ENCODE results near the gene ZNF620. TPM values are rescaled to one million over a fixed set of nuclear protein-coding genes. Genes with fewer than 3 reads are reported as not detected.

ZNF620 gene
- total RNA-seq, 4 donors from 2014 or later: 2.6 to 8.0 (median 4.3) TPM; not detected in 1

- Histone ChIP-seq H3K4me3 (no peak overlapping the region), H3K36me3 (no peaks in the 10 kb centered on the region), H3K9me3 (no peaks in the 10 kb centered on the region), H3K27ac (no peak overlapping the region), H3K27me3 (no peaks in the 10 kb centered on the region), H3K4me1 (no peaks in the 10 kb centered on the region)
- TF ChIP-seq EP300 (IDR thresholded peaks at IDR 0.05; ENCODE audit: low read depth): no peak
- no peak for TF ChIP-seq CTCF (IDR thresholded peaks at IDR 0.05)
- TF ChIP-seq POLR2AphosphoS5 (IDR thresholded peaks at IDR 0.05): no peak
- no peak for TF ChIP-seq POLR2A (IDR thresholded peaks at IDR 0.05)
- intact Hi-C loops (cut with DNase I; ENCODE audit: low total_unique reads) (no loop called here), in situ Hi-C loops (cut with MboI; ENCODE audit: low pct_ligation_motif_present in 1 of 4, low pct_unique_long_range_greater_than_20kb in 1 of 4, low sequenced_read_pairs in 3 of 4) (no loop called here)
- no peak for DNase-seq
- 76 to 88% methylated on average over 4 of the region's 4 CpGs for WGBS, 2 donors (ENCODE audit: low coverage in 1 of 2)
These were observed 35.1 kb upstream of the ZNF620 start for GRCh38 chr3:40470701-40471100.

GRCh38 chr3:40476478-40477470 lies 29.1 kb upstream of the ZNF620 start, which contains the start of gene ZNF619:
Gene ZNF619, plus strand, starts transcription at chr3:40477122. Its CDS starts 858 bp downstream, at chr3:40477980.
- Histone ChIP-seq H3K27me3 (no peaks in the 10 kb centered on the region), H3K27ac (peak within 1 kb of the TSS; percentile 66 to 84 (median 80)), H3K36me3 (peaks cover 0 to 6% (median 3%) of the 10 kb centered on the region in 4 donors), H3K4me3 (peak within 1 kb of the TSS; percentile 62 to 95 (median 90)), H3K9me3 (no peaks in the 10 kb centered on the region), H3K4me1 (peaks cover 0 to 14% (median 8%) of the 10 kb centered on the region in 4 donors)
- DNase-seq: peak; percentile 79
- TF ChIP-seq POLR2A (IDR thresholded peaks at IDR 0.05) (peak; percentile 49), CTCF (IDR thresholded peaks at IDR 0.05) (no peak), POLR2AphosphoS5 (IDR thresholded peaks at IDR 0.05) (peak in 1 of 3 donors; percentile 21), EP300 (IDR thresholded peaks at IDR 0.05; ENCODE audit: low read depth) (no peak)
- in situ Hi-C loops (cut with MboI; ENCODE audit: low pct_ligation_motif_present in 1 of 4, low pct_unique_long_range_greater_than_20kb in 1 of 4, low sequenced_read_pairs in 3 of 4): no loop called here
- intact Hi-C loops (cut with DNase I; ENCODE audit: low total_unique reads): no loop called here
- WGBS, 2 donors (ENCODE audit: low coverage in 1 of 2): 6 to 12% methylated on average over 19 to 48 of the region's 48 CpGs

GRCh38 chr3:40477666-40478065 lies 28.2 kb upstream of the ZNF620 start:
- in situ Hi-C loops (cut with MboI; ENCODE audit: low pct_ligation_motif_present in 1 of 4, low pct_unique_long_range_greater_than_20kb in 1 of 4, low sequenced_read_pairs in 3 of 4): no loop called here
- TF ChIP-seq POLR2A (IDR thresholded peaks at IDR 0.05): no peak
- no peak for TF ChIP-seq EP300 (IDR thresholded peaks at IDR 0.05; ENCODE audit: low read depth)
- TF ChIP-seq CTCF (IDR thresholded peaks at IDR 0.05): no peak
- no peak for TF ChIP-seq POLR2AphosphoS5 (IDR thresholded peaks at IDR 0.05)
- intact Hi-C loops (cut with DNase I; ENCODE audit: low total_unique reads): no loop called here
- 0 to 42% methylated on average over 1 to 4 of the region's 4 CpGs for WGBS, 2 donors (ENCODE audit: low coverage in 1 of 2)
- H3K27me3 ChIP-seq: no peaks in the 10 kb centered on the region
- no peaks in the 10 kb centered on the region for H3K9me3 ChIP-seq
- H3K4me3 ChIP-seq: peak overlapping the region in 3 of 4 donors; percentile 62 to 95 (median 93)
- DNase-seq: no peak
- H3K27ac ChIP-seq: peak overlapping the region in 2 of 4 donors; percentile 83 to 84
- peaks cover 0 to 12% (median 3%) of the 10 kb centered on the region in 4 donors for H3K36me3 ChIP-seq
- H3K4me1 ChIP-seq: peaks cover 0 to 14% (median 8%) of the 10 kb centered on the region in 4 donors

- intact Hi-C loops (cut with DNase I; ENCODE audit: low total_unique reads) (no loop called here), in situ Hi-C loops (cut with MboI; ENCODE audit: low pct_ligation_motif_present in 1 of 4, low pct_unique_long_range_greater_than_20kb in 1 of 4, low sequenced_read_pairs in 3 of 4) (no loop called here)
- H3K4me1 ChIP-seq: no peaks in the 10 kb centered on the region
- H3K36me3 ChIP-seq: peaks cover 0 to 40% (median 19%) of the 10 kb centered on the region in 4 donors
- peaks cover 13 to 22% of the 10 kb centered on the region in 2 donors for H3K9me3 ChIP-seq
- H3K4me3 ChIP-seq: no peak overlapping the region
- no peaks in the 10 kb centered on the region for H3K27me3 ChIP-seq
- TF ChIP-seq CTCF (IDR thresholded peaks at IDR 0.05): no peak
- no peak for TF ChIP-seq POLR2A (IDR thresholded peaks at IDR 0.05)
- TF ChIP-seq EP300 (IDR thresholded peaks at IDR 0.05; ENCODE audit: low read depth): no peak
- no peak for TF ChIP-seq POLR2AphosphoS5 (IDR thresholded peaks at IDR 0.05)
- DNase-seq: no peak
- 96 to 100% methylated on average over 1 to 3 of the region's 3 CpGs for WGBS, 2 donors (ENCODE audit: low coverage in 1 of 2)
- no peak overlapping the region for H3K27ac ChIP-seq
These were observed 18.7 kb upstream of the ZNF620 start for GRCh38 chr3:40487172-40487571.
